Bone marrow (tissue), 2 donors: ENCODE measurements around the gene RC3H1.
"Not testable (repeated sequence)": the region's sequence is repeated elsewhere in the genome, so short reads cannot be mapped to it uniquely, and the experiment has no call there.

ENCODE experiments used
- DNase-seq, 2 donors: peaks; one replicate each; lab custom pipeline; 2025; lab: John Stamatoyannopoulos, UW

Gene RC3H1

GRCh38 chr1:174028495-174028894 lies 6.3 kb upstream of the RC3H1 start:
- no peak for DNase-seq

- peak in 1 of 2 donors; percentile 43 for DNase-seq
These were observed 1.3 kb upstream of the RC3H1 start for GRCh38 chr1:174023440-174023839.

GRCh38 chr1:174022976-174023277 lies 770 bp upstream of the RC3H1 start:
- no peak for DNase-seq

- DNase-seq, result peak; percentile 27 to 72
These were observed 522 bp downstream of the RC3H1 start for GRCh38 chr1:174021591-174022079.

GRCh38 chr1:174018565-174018964 lies 3.6 kb downstream of the RC3H1 start:
- DNase-seq, result no peak

GRCh38 chr1:174017231-174017970 lies 4.8 kb downstream of the RC3H1 start:
- no peak for DNase-seq

GRCh38 chr1:174013864-174014418 lies 8.2 kb downstream of the RC3H1 start:
- no peak for DNase-seq

- DNase-seq, result no peak
These were observed 13.2 kb downstream of the RC3H1 start for GRCh38 chr1:174008979-174009378.

GRCh38 chr1:174008269-174008668 lies 13.9 kb downstream of the RC3H1 start:
- DNase-seq, result no peak

GRCh38 chr1:174007851-174008250 lies 14.3 kb downstream of the RC3H1 start:
- DNase-seq, result no peak

GRCh38 chr1:174005032-174005431 lies 17.1 kb downstream of the RC3H1 start:
- DNase-seq, result peak in 1 of 2 donors; percentile 14

GRCh38 chr1:174003867-174004266 lies 18.3 kb downstream of the RC3H1 start:
- DNase-seq, result no peak

GRCh38 chr1:174001573-174001972 lies 20.6 kb downstream of the RC3H1 start:
- no peak for DNase-seq

GRCh38 chr1:174000371-174000770 lies 21.8 kb downstream of the RC3H1 start:
- no peak for DNase-seq

- no peak for DNase-seq
These were observed 24.4 kb downstream of the RC3H1 start for GRCh38 chr1:173997791-173998190.

- no peak for DNase-seq
These were observed 25.2 kb downstream of the RC3H1 start for GRCh38 chr1:173996995-173997394.

- DNase-seq, result no peak
These were observed 26.7 kb downstream of the RC3H1 start for GRCh38 chr1:173995475-173995874.

- DNase-seq, result not testable (repeated sequence)
These were observed 28.2 kb downstream of the RC3H1 start for GRCh38 chr1:173993948-173994347.

- DNase-seq, result no peak
These were observed 34.1 kb downstream of the RC3H1 start for GRCh38 chr1:173988068-173988467.

GRCh38 chr1:173986951-173987350 lies 35.2 kb downstream of the RC3H1 start:
- DNase-seq, result no peak

GRCh38 chr1:173970252-173970651 lies 51.9 kb downstream of the RC3H1 start:
- DNase-seq, result no peak

- not testable (repeated sequence) for DNase-seq
These were observed 56.3 kb downstream of the RC3H1 start for GRCh38 chr1:173965896-173966295.

- DNase-seq, result no peak
These were observed 58.7 kb downstream of the RC3H1 start for GRCh38 chr1:173963477-173963876.

GRCh38 chr1:173960625-173961024 lies 61.5 kb downstream of the RC3H1 start:
- DNase-seq, result no peak
